Measurements from ENCODE around the gene TMEM158.

TMEM158 gene

DNA sequence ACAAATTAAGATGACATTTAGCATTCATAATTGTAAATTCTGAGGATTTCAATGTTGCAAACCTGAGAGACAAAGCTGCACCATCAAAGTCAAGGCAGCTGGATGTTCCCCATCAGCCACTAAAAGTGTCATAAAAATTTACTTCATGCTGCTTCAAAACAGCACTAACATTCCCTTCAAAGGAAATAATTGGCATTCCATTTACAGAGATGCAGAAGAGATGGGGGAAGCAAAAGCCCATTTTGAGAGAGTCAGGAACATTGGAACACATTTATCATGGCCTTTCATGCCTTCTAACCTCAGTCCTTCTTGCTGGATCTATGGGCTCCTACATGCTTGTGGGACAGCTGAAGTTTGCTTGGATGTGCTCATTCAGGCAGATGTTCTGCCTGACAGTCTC lies 6.4 kb upstream of the TMEM158 start:
- DNase-seq: no peak

DNA sequence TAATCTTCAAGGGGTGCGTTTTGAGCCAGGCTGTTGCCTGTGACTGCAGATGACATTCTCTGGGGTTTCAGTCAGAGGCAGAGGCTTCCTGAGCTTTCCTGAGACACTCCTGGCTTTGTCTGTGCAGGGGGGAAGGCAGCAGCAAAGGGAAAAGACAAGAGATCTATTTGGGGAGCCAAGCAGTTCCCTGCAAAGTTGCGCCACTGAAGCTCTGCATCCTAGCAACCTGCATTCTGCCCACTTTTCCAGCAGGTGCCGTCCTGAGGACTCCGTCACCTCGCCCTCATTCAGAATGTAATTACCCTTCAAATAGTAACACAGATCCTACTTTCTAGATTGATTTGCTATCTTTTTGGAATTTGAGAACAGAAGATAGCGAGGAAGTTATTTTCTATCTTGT lies 1.9 kb upstream of the TMEM158 start:
- DNase-seq: no peak

DNA sequence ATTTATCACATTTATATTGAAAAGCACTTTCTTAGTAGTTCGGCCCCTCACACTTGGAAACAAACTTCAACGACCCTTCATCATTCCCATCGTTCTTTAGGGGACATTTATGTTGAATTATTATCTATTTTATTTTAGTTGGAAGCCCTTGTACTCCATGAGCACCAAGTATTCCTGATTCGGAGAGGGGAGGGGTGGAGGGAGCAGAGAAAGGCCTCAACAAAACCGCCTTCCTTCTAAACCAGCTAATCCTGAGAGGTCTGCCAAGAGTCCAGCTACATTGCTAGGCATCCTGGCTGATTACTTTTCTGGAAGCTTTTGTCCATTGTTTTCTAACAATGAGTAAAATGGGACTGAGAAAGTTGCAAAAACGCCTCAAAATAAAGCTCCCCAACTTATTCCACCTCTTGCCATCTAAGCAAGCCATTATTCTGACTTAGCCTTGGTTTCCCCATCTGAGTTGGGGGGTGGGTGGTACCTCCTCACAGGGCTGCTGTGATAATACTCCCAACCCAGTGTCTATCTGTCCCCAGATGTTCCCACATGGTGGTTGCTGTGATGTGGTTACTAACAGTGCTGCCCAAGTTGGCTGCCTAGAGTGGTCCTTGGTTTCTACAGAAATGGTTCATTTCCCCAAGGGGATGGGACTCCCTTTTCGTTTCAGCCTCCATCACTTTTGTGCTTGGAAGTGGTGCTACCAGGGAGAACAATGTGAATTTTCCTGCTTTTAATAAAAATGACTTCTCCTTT lies 1.2 kb upstream of the TMEM158 start:
- no peak for DNase-seq

DNA sequence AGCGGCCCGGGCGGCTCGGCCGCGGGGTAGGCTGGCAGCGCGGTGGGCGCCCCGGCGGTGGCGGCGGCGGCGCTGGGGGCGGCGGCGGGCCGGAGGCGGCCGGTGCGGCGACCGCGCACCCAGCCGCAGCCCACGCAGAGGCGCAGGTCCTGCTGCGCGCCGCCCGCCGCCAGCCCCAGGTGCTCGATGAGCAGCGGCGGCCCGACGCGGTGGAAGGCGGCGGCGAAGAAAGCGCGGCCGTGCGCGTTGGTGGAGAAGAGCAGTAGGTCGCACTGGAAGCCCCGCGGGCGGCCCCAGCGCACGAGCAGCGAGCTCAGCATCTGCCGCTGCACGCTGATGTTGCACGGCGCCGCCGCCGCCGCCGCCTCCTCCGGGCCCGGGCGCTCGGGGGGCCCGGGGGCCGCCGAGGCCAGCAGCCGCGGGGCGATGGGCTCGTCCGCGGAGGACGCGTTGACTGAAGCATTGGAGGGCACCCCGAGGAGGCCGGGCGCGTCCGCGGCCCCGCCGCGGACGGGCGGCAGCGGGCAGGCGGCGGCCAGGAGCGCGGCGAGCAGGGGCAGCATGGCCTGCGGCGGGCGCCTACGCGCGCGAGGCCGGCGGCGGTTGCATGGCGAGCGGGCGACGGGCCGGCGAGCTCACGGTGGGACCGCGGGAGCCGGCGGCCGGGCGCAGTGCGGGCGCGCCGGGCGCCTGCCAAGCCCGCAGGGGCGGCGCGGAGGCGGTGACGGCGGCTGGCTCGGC lies 452 bp downstream of the TMEM158 start:
- DNase-seq: peak; percentile 29

DNA sequence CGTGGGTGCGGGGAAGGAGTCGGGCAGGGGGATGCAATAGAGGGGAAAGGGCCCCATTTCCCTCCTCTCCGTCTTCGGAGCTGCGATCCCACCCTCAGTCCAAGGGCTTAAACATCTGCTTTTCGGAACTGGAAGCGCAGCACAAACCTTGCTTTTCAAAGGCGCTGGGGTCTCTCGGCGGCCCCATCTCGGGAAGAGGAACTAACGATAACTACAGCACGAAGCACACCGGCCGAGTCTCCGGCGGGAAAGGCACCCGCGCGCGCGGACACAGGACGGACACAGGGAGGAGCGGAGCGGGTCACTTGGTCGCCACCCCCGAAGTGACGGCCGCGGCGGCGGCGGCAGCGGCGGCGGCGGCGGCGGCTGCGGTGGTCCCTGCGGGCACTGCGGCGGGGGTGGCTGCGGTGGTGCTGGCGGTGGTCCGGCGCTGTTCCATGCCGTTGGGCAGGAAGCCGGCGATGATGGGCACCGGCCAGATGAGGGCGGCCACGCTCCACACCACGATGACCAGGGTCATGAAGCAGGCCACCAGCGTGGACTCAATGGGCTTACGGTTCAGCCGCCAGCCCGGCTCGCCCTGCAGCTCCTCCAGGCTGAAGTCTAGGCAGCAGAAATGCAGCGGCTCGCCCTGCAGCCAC lies 1.1 kb downstream of the TMEM158 start:
- no peak for DNase-seq

DNA sequence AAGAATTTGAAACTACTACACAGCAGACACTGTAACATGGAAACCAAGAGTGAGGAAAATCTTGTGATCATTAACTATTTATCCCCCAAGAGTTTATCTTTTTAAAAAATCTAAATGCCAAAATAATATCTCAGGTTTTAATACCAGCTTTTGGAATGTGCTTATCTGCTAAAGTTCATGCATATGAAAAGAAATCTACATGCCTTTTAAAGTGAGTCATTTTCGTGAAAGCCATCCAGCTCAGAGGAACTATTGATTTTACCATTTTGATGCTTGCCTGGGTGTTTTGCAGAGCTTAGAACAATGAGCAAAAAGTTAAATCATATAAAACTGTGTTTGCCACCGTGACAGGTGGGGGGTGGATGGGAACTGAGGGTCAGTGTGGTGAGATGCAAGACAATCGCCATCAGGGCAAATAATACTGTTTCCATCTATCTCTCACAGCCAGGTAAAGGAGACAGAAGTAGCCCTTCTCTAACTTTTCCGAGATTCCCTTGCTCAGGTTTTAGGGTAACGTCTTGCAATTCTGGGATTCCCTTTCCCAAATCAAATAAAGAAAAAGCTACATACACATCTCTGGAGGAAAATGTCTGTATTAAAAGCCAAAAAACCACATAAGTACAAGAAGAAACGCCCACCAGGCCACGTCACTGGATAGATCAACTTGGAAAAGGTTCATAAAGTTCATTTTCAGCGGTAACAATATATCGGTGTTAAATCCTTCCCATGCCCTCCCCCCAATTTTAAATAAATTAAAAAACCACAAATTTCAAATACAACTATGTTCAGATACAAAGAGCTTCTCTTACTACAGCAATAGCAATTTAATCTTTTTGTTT lies 2.0 kb downstream of the TMEM158 start:
- DNase-seq: no peak

DNA sequence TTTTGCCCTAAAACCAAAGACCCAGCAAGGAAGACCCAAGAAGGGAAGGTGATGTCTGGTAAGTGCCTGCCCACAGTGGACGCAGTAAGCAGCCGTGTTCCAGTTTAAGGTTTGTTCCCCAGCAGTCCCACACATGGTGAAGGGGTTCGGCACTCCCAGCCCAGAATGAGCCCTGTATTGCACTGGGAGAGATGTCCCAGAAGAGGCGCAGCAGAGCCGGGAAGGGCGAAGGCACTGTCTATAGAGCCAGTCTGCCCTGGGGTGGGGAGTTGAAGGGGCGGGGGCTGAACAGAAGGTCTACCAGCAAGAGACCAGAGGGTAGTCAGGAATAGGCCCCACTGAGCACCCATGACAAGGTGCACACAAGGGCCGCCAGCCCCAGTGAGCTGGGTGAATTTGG lies 6.4 kb downstream of the TMEM158 start:
- no peak for DNase-seq

DNA sequence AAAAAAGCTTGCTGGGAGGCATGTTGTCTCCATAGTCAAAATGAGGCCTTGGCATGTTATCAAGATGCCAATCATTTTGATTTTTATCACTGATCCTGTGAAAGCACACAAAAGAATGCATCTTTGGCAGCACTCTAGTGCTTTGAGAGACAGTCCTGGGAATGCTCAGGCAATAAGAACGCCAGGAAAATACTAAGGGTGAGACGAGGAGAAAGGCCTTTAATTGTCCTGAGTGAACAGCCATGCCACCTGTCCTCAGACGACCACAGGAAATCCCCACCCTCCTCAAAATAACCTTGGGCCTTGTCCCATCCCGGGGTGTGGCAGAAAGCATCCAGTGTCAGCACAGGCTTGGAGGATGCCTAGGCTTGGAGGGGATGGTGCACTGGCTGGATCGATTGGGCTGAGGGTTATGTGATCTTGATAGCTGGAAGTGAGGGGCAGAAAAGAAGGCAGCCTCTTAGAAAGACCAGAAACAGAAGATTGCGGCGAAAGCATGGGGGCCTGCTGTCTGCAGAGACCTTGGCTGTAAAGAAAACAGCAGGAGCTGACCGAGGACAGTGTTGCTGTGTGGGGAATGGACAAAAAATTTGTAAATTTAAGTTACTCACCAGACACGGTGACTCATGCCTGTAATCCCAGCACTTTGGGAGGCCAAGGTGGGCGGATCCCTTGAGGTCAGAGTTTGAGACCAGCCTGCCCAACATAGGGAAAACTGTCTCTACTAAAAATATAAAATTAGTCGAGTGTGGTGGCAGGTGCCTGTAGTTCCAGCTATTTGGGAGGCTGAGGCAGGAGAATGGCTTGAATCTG lies 7.3 kb downstream of the TMEM158 start:
- no peak for DNase-seq

DNA sequence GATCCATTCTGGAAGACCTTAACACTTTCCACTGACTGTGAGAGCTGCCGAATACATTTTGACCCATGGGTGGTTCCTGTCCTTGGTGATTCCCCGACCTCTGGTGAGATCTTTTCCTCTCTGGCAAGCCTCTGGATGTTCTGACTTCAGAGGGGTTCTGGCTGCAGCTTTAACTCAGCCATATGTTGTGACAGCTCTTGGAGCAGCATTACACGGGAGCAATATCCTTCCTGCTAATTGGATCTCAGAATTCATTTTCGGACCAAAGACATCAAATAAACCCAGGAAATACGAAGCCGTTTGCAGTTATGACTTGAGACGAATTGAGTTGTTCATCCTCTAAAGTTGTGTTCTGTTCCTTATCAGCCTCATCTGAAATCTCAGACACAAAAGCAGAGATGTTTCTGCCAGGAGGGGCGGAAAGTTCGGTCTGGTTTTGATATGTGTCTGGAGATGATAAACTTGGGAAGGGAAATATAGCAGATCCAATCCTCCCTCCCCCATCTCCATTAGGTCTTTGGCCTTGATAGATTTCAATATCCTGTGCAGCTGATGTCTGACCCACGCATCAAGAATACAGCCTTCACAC lies 10.0 kb downstream of the TMEM158 start:
- no peak for DNase-seq

DNA sequence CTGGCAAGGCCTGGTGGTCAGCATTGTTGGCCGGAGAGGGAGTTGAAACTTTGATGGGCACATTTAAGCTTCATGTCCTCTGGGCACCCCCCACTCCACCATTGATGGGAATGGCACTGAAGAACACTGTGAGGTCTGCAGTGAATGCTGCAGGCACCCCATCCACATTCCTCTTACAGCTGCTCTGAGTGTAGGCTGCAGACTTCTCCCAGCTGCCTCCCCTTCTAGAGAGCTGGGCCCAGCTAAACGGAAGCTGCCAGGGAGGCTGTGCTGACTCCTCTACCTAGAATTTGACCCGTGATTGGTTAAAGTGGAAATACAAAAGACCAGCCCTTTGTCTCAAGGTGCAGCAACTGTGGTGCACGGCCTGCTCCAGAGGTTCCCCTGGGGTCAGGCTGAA lies 10.6 kb downstream of the TMEM158 start:
- DNase-seq: no peak

DNA sequence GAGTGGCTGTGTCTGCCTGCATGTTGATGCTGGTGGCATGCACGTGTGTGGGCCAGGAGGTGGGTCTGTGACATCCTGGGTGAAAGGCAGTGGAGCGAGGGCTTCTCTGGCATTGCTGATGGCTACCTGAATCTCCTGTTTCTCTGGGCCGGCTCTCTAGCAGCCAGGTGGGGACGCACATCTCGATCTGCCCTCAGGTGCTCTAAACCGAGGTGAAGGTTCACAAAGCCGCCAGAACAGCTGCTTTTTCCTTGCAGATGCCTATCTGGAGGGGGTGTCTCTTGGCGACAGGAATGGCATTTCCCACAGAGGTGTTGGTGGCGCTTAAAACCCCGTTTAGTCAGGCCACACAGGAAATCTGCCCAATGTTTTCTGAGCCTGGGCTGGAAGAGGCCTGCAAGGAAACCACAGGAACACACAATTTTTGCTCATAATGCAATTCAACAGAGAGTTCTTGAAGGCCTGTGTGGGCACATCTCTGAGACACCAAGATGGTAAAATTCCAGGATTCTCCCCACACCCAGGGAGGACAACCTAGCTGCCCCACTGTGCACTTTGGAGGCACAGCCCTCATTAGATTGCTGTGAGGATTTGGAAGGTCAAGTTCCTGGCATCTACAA lies 11.9 kb downstream of the TMEM158 start:
- no peak for DNase-seq

DNA sequence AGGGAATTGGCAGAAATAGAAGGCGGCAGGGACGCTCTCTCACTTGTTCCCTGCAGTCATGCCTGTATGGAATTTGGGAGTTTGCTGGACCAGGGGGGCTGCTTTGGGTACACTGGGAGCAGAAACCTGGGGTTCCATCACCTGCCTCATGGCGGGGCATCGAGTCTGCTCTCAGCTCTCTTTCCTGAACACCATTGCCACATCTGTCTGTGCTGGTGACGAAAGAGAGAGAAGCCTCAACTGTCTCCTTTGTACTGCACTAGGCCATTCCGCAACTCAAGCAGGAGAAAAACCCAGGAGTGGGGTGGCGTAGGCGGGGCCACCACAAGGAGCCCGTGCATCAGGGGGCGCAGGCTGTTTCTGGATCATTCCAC lies 14.0 kb downstream of the TMEM158 start:
- DNase-seq: no peak

DNA sequence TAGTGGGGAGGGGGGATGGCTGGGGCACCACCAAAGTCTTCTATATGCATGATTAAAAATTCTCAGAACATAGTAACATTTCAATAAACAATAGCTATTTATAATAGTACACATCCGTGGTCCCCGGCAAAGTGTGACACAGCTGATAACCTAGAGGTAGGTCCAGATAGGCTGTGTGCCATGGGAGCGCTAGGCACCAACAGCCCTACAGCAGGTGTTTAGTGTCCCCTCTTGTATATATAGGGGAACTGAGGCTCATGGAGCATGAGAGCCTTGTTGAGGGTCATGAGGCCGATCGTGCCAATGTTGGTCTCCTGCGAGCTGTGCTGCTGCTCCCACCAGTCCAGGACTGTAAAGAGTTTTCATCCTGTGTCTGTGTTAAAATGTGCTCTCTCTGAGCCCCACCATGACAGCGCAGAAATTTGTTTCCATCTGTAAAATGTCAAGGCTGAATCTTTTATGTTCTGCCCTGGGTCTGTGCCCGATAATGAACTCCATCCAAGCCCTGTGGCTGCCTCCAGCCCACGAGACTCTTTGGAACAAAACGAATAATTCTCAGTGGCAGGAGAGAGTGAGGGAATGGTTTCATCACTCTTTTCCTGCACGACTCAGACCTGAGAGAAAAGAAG lies 14.5 kb downstream of the TMEM158 start:
- DNase-seq: no peak

DNA sequence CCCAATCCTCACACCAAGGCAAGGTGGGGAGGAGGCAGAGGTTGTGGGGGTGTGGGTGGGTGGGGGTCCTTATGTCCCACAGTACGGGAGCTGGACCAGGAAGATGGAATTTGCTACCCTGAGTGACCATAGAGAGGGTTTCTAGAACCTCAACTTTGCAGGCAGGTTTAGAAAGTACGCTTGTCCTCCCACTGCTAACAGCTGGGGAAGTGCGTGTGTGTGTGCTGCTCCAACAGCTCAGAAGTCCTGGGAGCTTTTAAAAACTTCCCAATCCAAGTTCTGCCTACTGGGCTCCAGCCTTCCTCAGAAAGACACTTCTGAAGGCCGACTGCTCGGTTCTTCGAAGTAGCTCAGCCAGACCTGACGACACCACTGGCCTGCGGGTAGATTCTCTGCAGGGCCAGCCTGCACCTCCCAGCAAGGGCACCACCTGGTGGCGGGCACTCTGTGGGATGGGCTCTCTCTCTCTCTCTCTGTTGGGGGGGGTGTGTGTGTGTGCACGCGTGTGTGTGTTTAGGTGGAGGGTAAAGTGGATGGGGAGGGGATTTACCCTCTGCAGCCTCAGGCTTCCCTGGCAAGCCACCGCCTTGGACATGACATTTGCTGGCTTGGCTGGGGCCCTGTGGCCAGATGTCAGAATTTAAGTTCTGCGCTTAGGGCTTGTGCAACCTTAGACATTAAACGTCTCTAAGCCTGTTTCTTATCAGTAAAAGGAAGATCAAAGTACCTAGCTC lies 15.6 kb downstream of the TMEM158 start:
- peak; percentile 78 for DNase-seq

DNA sequence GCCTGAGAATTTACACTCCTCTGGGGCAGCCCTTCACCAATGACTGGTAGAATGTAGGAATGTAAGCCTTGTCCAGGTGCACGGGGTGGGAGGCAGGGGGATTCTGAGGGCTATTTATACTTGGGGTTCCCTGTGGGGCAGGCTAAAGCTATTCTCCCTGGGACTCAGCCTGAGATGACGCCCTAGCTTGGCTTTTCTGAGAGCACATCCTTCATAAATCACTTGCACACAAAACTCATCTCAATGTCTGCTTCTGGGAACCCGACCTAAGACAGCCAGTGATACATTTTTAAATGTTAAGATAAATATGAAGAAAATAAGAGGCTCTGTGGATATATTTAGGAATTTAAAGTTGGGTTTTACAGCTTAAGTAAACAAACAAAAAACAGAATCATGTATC lies 16.6 kb downstream of the TMEM158 start:
- DNase-seq: no peak

DNA sequence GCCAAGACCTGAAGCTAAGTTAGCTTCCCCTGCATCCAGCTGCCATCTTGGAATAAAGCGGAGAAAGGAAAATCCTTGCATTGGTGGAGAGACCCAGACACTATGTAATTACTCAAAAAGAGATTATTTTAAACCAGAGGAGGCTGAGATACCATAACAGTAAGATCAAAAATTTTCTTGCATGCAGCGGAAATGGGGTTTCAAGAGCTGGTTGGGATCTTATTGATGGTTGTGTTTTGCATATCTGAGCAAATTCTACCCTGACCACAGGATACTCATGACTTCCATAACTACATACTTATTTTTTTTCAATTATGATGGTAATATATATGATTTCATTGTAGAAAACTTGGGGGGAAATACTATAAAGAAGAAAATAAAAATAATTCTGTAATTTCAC lies 17.5 kb downstream of the TMEM158 start:
- no peak for DNase-seq

DNA sequence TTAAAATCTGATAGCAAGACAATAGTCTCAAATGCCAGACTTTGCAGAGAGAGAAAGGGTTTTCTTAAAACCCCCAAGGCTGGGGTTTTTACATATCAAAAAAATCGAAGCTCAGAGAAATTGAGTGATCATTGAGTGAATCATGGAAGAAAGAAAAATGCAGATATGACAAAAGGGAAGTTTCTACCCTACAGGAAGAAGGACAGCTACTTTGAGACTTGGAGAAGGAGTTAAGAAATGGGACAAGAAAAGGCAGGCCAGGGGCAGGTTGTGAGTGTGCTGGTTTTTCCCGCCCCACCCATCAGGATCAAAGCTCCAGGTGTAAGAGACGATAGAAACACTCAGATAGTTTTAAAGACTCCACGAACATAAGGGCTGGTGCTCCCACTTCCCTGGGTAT lies 18.6 kb downstream of the TMEM158 start:
- DNase-seq: no peak

DNA sequence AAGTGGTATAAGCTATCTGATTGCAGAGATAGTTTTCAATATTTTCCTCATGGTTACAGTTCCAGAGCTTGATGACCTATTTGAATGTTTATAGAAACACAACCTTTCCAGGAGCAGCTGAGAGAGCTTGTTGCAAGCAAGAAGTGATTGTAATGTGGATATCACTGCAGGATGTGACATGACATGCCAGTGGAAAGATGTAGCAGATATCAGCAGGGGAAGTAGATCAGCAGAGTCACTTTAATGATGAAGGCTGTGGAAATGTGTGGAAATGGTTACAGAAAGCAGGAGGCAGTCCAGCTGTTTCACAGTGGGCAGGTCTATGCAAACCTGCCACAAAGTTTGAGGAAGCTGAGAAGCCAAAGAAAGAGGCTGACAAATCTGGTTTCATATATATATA lies 21.0 kb downstream of the TMEM158 start:
- DNase-seq: no peak

DNA sequence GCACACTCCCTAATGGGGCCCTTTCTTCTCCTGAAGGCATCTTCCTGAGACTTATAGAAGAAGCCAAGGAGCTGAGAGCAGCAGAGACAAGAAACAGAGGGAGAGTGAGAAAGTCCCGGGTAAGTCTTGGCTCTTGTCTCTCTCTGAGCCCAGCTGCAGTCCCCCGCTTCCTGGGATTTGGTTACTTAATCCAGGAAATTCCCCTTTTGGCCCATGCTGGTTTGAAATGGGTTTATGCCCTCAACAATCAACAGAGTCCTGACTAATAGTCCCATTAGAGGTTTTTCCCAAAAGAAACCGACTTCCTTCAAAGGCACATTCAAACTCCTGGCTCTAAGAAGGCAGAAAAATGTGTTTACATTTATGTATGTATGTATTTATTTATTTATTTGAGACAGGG lies 22.0 kb downstream of the TMEM158 start:
- no peak for DNase-seq
